CMK (cell line): ENCODE measurements around the gene CREG1.

Experiments
- DNase-seq: peaks from one replicate; pipeline ENCODE4 v3.0.0-alpha.2; 2010; ENCODE audit warnings: low read depth

The CREG1 gene

GRCh38 chr1:167529829-167530474 is 23.6 kb downstream of the CREG1 start:
- DNase-seq, result no peak

- no peak for DNase-seq
Observed at GRCh38 chr1:167528057-167528728, 25.4 kb downstream of the CREG1 start.

- DNase-seq, result no peak
Observed at GRCh38 chr1:167526667-167527383, 26.7 kb downstream of the CREG1 start.

GRCh38 chr1:167524651-167525050 is 28.9 kb downstream of the CREG1 start:
- DNase-seq, result no peak

GRCh38 chr1:167522246-167522645 is 31.3 kb downstream of the CREG1 start:
- no peak for DNase-seq

GRCh38 chr1:167520711-167521206 is 32.8 kb downstream of the CREG1 start:
- DNase-seq, result no peak

GRCh38 chr1:167518331-167518700 is 35.2 kb downstream of the CREG1 start, which contains the start of gene CD247:
TSS of gene CD247 (minus strand) at chr1:167518529. CDS start at chr1:167518465, 64 bp downstream.
- no peak for DNase-seq

GRCh38 chr1:167517535-167518330 is 35.8 kb downstream of the CREG1 start:
- no peak for DNase-seq

GRCh38 chr1:167516404-167517388 is 36.9 kb downstream of the CREG1 start:
- no peak for DNase-seq

GRCh38 chr1:167515893-167516321 is 37.7 kb downstream of the CREG1 start:
- DNase-seq, result no peak

GRCh38 chr1:167515461-167515860 is 38.1 kb downstream of the CREG1 start:
- no peak for DNase-seq

GRCh38 chr1:167514288-167514687 is 39.3 kb downstream of the CREG1 start:
- no peak for DNase-seq

GRCh38 chr1:167512046-167512654 is 41.4 kb downstream of the CREG1 start:
- no peak for DNase-seq

GRCh38 chr1:167511374-167511986 is 42.1 kb downstream of the CREG1 start:
- DNase-seq, result no peak

GRCh38 chr1:167510881-167511280 is 42.7 kb downstream of the CREG1 start:
- DNase-seq, result no peak

GRCh38 chr1:167510244-167510643 is 43.3 kb downstream of the CREG1 start:
- no peak for DNase-seq

- DNase-seq, result no peak
Observed at GRCh38 chr1:167509587-167509986, 44.0 kb downstream of the CREG1 start.

- DNase-seq, result no peak
Observed at GRCh38 chr1:167507719-167508118, 45.8 kb downstream of the CREG1 start.

- no peak for DNase-seq
Observed at GRCh38 chr1:167504467-167504827, 49.1 kb downstream of the CREG1 start.
